ENCODE data around the gene TP53TG5.
"Not testable (repeated sequence)": the region's sequence is repeated elsewhere in the genome, so short reads cannot be mapped to it uniquely, and the experiment has no call there.

The TP53TG5 gene

GRCh38 chr20:45363611-45364492 is 14.3 kb downstream of the TP53TG5 start:
- DNase-seq = no peak

GRCh38 chr20:45362804-45363610 is 15.1 kb downstream of the TP53TG5 start, which contains the start of gene SYS1:
Gene SYS1 (plus strand): TSS chr20:45363156. CDS start chr20:45363532, 376 bp downstream.
- peak; percentile 99 for DNase-seq

GRCh38 chr20:45361793-45362192 is 16.3 kb downstream of the TP53TG5 start:
- no peak for DNase-seq

GRCh38 chr20:45359406-45360148 is 18.5 kb downstream of the TP53TG5 start:
- DNase-seq = no peak

GRCh38 chr20:45359069-45359405 is 19.1 kb downstream of the TP53TG5 start:
- no peak for DNase-seq

GRCh38 chr20:45358282-45359068 is 19.6 kb downstream of the TP53TG5 start:
- no peak for DNase-seq

GRCh38 chr20:45355209-45356084 is 22.7 kb downstream of the TP53TG5 start:
- no peak for DNase-seq

GRCh38 chr20:45354423-45355208 is 23.5 kb downstream of the TP53TG5 start:
- peak; percentile 25 for DNase-seq

- no peak for DNase-seq
Measured at GRCh38 chr20:45353746-45354145, 24.4 kb downstream of the TP53TG5 start.

GRCh38 chr20:45352729-45353128 is 25.4 kb downstream of the TP53TG5 start:
- no peak for DNase-seq

GRCh38 chr20:45350795-45351194 is 27.3 kb downstream of the TP53TG5 start:
- DNase-seq = not testable (repeated sequence)

GRCh38 chr20:45350217-45350616 is 27.9 kb downstream of the TP53TG5 start:
- no peak for DNase-seq

GRCh38 chr20:45347936-45348778 is 30.0 kb downstream of the TP53TG5 start, which contains the start of gene SDC4:
Gene SDC4 (minus strand): TSS chr20:45348424. CDS start chr20:45348384, 40 bp downstream.
- DNase-seq = peak; percentile 59

- no peak for DNase-seq
Measured at GRCh38 chr20:45347297-45347935, 30.7 kb downstream of the TP53TG5 start.

GRCh38 chr20:45346851-45347250 is 31.3 kb downstream of the TP53TG5 start:
- DNase-seq = no peak

GRCh38 chr20:45346291-45346718 is 31.8 kb downstream of the TP53TG5 start:
- no peak for DNase-seq

GRCh38 chr20:45345104-45345936 is 32.8 kb downstream of the TP53TG5 start:
- no peak for DNase-seq
